Pancreas (tissue), 10 donors: ENCODE data around the gene YLPM1. TPM values are rescaled to one million over a fixed set of nuclear protein-coding genes. Genes with fewer than 3 reads are reported as not detected.

Experiments
- ATAC-seq, 4 donors: fragments of 200-7000 bp; cut with Tn5 transposase; one replicate each; pipeline versions ENCODE4 v1.8.0 to v1.9.1; 2020; ENCODE audit warnings: mild to moderate bottlenecking in 4 of 4, moderate library complexity in 4 of 4
- DNase-seq, 6 donors: peaks; one replicate each; pipeline ENCODE4 v3.0.0-alpha.2; 2020
- FAIRE-seq: peaks from 2 replicates; lab custom pipeline; 2012; peaks lifted over from hg19 to GRCh38; lab: Jason Lieb, UNC
- H3K27ac ChIP-seq, 4 donors: fragments of 200-600 bp; sonication (generic); 1 replicate in 3 of 4; 2 replicates in 1 of 4; pipeline versions ENCODE4 v1.5.0 to v1.8.0; 2020
- H3K27me3 ChIP-seq, 4 donors: fragments of 200-600 bp; one replicate each; pipeline ENCODE4 v1.8.0; 2021
- H3K36me3 ChIP-seq, 3 donors: fragments of 200-600 bp; sonication (generic) in 1 of 3; one replicate each; pipeline versions ENCODE4 v1.5.0 to v1.8.0; 2020 to 2021
- H3K4me1 ChIP-seq, 3 donors: fragments of 200-600 bp; one replicate each; pipeline ENCODE4 v1.8.0; 2021
- H3K4me3 ChIP-seq, 4 donors: fragments of 200-600 bp; sonication (generic) in 2 of 4; one replicate each; pipeline versions ENCODE4 v1.5.0 to v1.8.0; 2020 to 2021
- H3K9me3 ChIP-seq, 4 donors: fragments of 200-600 bp; one replicate each; pipeline ENCODE4 v1.8.0; 2021
- CTCF ChIP-seq, 4 donors: fragments of 200-600 bp; sonication (generic) in 3 of 4; IDR thresholded peaks; one replicate each; pipeline versions ENCODE4 v1.5.0 to v1.8.0; 2021; ENCODE audit warnings: antibody characterized with exemption in 4 of 4
- WGBS, 2 donors: extraction: QIAGEN DNeasy Blood & Tissue Kit; methylation state at CpG; one replicate each; pipeline ENCODE4 v1.1.7; 2013; 5-methylcytosine and 5-hydroxymethylcytosine counted together
- intact Hi-C, 3 donors: fragments of 100-400 bp; cut with DNase I; formaldehyde crosslinking; loops; one replicate each; pipeline versions ENCODE4 v1.11.1 to v1.14.2; 2022
- polyA plus RNA-seq, 2 donors: library from polyadenylated mRNA; stranded (reverse); fragments of 200-250 nt; gene quantifications; one replicate each; pipeline ENCODE4 v1.2.3, GENCODE V29; 2013
- total RNA-seq, 6 donors: library from RNA; stranded (reverse); fragmentation: NEBNext Ultra II Directional in 4 of 6; extraction: Animal tissue kit (Norgen Biotek cat#: 25700) in 4 of 6; gene quantifications; one replicate each; pipeline versions ENCODE4 v1.2.1 to v1.2.4, GENCODE V29; 2021 to 2023
- donor health status: healthy with polysubstance abuse.
- donor health status: DM: no; HTN: no; CAD: no; lungs with moderate emphysema.
- donor health status: DM: no; HTN: no; CAD: no.
- donor health status: control.
- donor health status: control.
- donor health status: Bipolar disorder and iron deficiency.
- donor health status: DM: yes; HTN: yes; CAD: no.
- donor health status: DM: no; HTN: no; CAD: no.
- donor health status: DM: no; HTN: no; CAD: no.
- donor health status: DM: yes; HTN: yes; CAD: no.

The YLPM1 gene
- total and polyA plus RNA-seq, 8 donors: 14.1 to 33.3 (median 24.5) TPM

- H3K4me1 ChIP-seq: no peaks in the 10 kb centered on the region
- TF ChIP-seq CTCF (IDR thresholded peaks at IDR 0.05): no peak
- WGBS, 2 donors: 88 to 92% methylated on average over 5 of the region's 5 CpGs
- H3K27me3 ChIP-seq: no peaks in the 10 kb centered on the region
- ATAC-seq: no peak
- FAIRE-seq: no peak
- no peaks in the 10 kb centered on the region for H3K9me3 ChIP-seq
- H3K36me3 ChIP-seq: peaks cover 0 to 19% (median 2%) of the 10 kb centered on the region in 3 donors
- DNase-seq: no peak
- no peak overlapping the region for H3K27ac ChIP-seq
- no peak overlapping the region for H3K4me3 ChIP-seq
- intact Hi-C loops: no loop called here
Measured at GRCh38 chr14:74829251-74829650, 66.1 kb downstream of the YLPM1 start.

- WGBS, 2 donors: 83% methylated on average over 4 of the region's 4 CpGs
- H3K36me3 ChIP-seq: peaks cover 0 to 30% (median 2%) of the 10 kb centered on the region in 3 donors
Measured at GRCh38 chr14:74832849-74833248, 69.7 kb downstream of the YLPM1 start.

GRCh38 chr14:74834692-74835392, 71.7 kb downstream of the YLPM1 start:
- DNase-seq (no peak), FAIRE-seq (no peak), ATAC-seq (peak in 3 of 4 donors; percentile 14 to 45 (median 31))
- Histone ChIP-seq H3K27ac (no peak overlapping the region), H3K36me3 (peaks cover 0 to 23% (median 2%) of the 10 kb centered on the region in 3 donors), H3K4me1 (peaks cover 0 to 5% (median 0%) of the 10 kb centered on the region in 3 donors), H3K9me3 (no peaks in the 10 kb centered on the region), H3K4me3 (no peak overlapping the region), H3K27me3 (no peaks in the 10 kb centered on the region)
- intact Hi-C loops: no loop called here
- TF ChIP-seq CTCF (IDR thresholded peaks at IDR 0.05): no peak
- 71 to 82% methylated on average over 5 of the region's 5 CpGs for WGBS, 2 donors

More at GRCh38 chr14:74832849-74833248, 69.7 kb downstream of the YLPM1 start:
- intact Hi-C loops: no loop called here
- Histone ChIP-seq H3K27ac (no peak overlapping the region), H3K9me3 (no peaks in the 10 kb centered on the region), H3K4me3 (no peak overlapping the region), H3K27me3 (no peaks in the 10 kb centered on the region), H3K4me1 (peaks cover 0 to 3% (median 0%) of the 10 kb centered on the region in 3 donors)
- no peak for ATAC-seq
- DNase-seq: no peak
- no peak for TF ChIP-seq CTCF (IDR thresholded peaks at IDR 0.05)
- no peak for FAIRE-seq

GRCh38 chr14:74835645-74836250, 72.6 kb downstream of the YLPM1 start:
- Histone ChIP-seq H3K4me3 (no peak overlapping the region), H3K4me1 (peaks cover 0 to 5% (median 0%) of the 10 kb centered on the region in 3 donors), H3K27ac (no peak overlapping the region), H3K27me3 (no peaks in the 10 kb centered on the region), H3K9me3 (no peaks in the 10 kb centered on the region), H3K36me3 (peaks cover 0 to 14% (median 0%) of the 10 kb centered on the region in 3 donors)
- no peak for ATAC-seq
- WGBS, 2 donors: 85 to 86% methylated on average over 7 of the region's 7 CpGs
- TF ChIP-seq CTCF (IDR thresholded peaks at IDR 0.05): no peak
- no peak for DNase-seq
- intact Hi-C loops: no loop called here
- FAIRE-seq: no peak
